ENCODE measurements around the gene NANOS2.

The NANOS2 gene

GRCh38 chr19:45881909-45882528, 32.6 kb downstream of the NANOS2 start:
- Histone ChIP-seq H3K4me1 (ENCODE audit: control insufficient read depth, insufficient read depth, low read length) (peaks cover 17% of the 10 kb centered on the region), H3K9ac (ENCODE audit: low read depth, low read length) (peak overlapping the region; percentile 35; the same call in 1 of the 2 replicates), H3K27me3 (ENCODE audit: control insufficient read depth, insufficient read depth, low read length) (no peaks in the 10 kb centered on the region), H3K9me3 (ENCODE audit: control insufficient read depth, insufficient read depth, low read length) (no peaks in the 10 kb centered on the region), H3K27ac (ENCODE audit: low read depth, low read length) (peak overlapping the region; percentile 89), H3K36me3 (ENCODE audit: control insufficient read depth, insufficient read depth, low read length) (no peaks in the 10 kb centered on the region), H3K4me3 (ENCODE audit: low read depth, low read length) (peak overlapping the region; percentile 66)

DNA sequence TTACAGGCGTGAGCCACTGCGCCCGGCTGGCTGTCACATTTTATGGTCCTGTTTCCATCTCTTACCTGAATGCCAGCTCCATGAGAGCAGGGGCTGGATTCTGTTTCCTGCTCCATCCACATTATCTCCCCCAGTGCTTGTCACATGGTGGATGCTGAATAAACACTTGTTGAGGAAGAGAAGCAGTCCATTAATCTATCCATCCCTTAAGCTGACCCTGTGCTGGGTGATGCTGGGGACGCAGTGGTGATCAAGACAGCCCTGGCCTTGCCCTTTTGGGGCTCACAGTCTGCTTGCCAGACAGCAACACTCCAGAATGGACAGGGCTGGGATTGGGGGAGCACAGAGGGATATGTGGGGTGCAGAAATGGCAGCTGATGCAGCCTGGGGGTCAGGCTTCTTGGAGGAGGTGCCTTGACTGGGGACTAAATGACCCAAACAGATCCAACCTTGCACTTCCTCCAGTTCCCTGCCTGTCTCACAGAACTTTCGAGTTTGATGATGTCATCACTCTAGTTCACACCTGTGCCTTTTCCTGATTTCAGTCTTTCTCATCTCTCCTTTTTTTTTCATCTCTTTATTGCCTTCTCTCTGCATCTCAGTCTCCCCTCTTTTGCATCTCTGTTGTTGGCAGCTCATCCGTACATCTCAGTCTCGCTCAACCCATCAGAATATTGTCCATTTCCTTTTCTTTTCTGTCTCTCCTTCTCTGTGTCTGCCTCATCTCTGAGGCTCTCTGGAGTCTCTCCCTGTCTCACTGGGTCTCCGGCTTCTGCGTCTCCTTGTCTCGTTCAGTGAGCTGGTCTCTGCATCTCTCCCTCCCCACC, 33.3 kb downstream of the NANOS2 start:
- Histone ChIP-seq H3K4me1 (ENCODE audit: control insufficient read depth, insufficient read depth, low read length) (peaks cover 19% of the 10 kb centered on the region), H3K9ac (ENCODE audit: low read depth, low read length) (no peak overlapping the region), H3K27ac (ENCODE audit: low read depth, low read length) (peak overlapping the region; percentile 34), H3K36me3 (ENCODE audit: control insufficient read depth, insufficient read depth, low read length) (no peaks in the 10 kb centered on the region), H3K4me3 (ENCODE audit: low read depth, low read length) (peak overlapping the region; percentile 66), H3K9me3 (ENCODE audit: control insufficient read depth, insufficient read depth, low read length) (no peaks in the 10 kb centered on the region), H3K27me3 (ENCODE audit: control insufficient read depth, insufficient read depth, low read length) (no peaks in the 10 kb centered on the region)

DNA sequence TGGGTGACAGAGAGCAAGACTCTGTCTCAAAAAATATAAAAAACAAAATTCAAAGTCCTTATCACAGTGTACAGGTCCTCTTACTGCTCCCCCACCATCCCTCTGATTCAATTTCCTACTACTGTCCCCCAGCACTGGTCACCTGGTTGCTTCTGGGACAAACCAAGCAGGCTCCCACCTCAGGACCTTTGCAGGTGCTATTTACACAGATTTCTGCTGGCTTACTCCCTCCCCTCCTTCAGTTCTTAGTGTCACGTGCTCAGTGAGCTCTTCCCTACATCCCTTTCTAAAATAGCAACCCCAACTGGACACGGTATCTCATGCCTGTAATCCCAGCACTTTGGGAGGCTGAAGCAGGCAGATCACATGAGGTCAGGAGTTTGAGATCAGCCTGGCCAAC, 34.6 kb downstream of the NANOS2 start:
- no peaks in the 10 kb centered on the region for H3K27me3 ChIP-seq (ENCODE audit: control insufficient read depth, insufficient read depth, low read length)
- no peak overlapping the region for H3K27ac ChIP-seq (ENCODE audit: low read depth, low read length)
- no peaks in the 10 kb centered on the region for H3K36me3 ChIP-seq (ENCODE audit: control insufficient read depth, insufficient read depth, low read length)
- no peaks in the 10 kb centered on the region for H3K9me3 ChIP-seq (ENCODE audit: control insufficient read depth, insufficient read depth, low read length)
- peaks cover 22% of the 10 kb centered on the region for H3K4me1 ChIP-seq (ENCODE audit: control insufficient read depth, insufficient read depth, low read length)
- no peak overlapping the region for H3K9ac ChIP-seq (ENCODE audit: low read depth, low read length)
- no peak overlapping the region for H3K4me3 ChIP-seq (ENCODE audit: low read depth, low read length)

DNA sequence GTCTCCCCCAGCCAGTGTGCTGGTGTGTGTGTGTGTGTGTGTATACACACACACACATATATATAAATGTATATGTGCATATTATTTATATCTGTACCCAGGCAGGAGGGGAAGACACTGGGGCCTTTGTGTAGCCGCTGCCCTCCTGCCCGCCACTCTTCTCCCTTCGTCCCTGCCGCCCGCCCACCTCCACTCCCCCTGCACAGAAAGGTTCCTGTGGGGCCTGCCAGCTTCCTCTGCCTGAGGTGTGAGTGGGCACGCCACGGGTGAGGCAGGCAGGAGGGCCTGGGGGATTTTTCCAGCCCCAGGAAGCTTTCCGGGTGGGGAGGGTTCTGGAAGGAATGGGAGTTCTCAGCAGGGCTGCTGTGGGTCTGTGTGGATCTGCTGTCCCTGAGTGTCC, 35.5 kb downstream of the NANOS2 start:
- peaks cover 22% of the 10 kb centered on the region for H3K4me1 ChIP-seq (ENCODE audit: control insufficient read depth, insufficient read depth, low read length)
- H3K36me3 ChIP-seq (ENCODE audit: control insufficient read depth, insufficient read depth, low read length), result no peaks in the 10 kb centered on the region
- H3K9me3 ChIP-seq (ENCODE audit: control insufficient read depth, insufficient read depth, low read length), result no peaks in the 10 kb centered on the region
- H3K4me3 ChIP-seq (ENCODE audit: low read depth, low read length), result no peak overlapping the region
- H3K27me3 ChIP-seq (ENCODE audit: control insufficient read depth, insufficient read depth, low read length), result no peaks in the 10 kb centered on the region
- no peak overlapping the region for H3K9ac ChIP-seq (ENCODE audit: low read depth, low read length)
- H3K27ac ChIP-seq (ENCODE audit: low read depth, low read length), result no peak overlapping the region

GRCh38 chr19:45878043-45878794, 36.4 kb downstream of the NANOS2 start:
- Histone ChIP-seq H3K27me3 (ENCODE audit: control insufficient read depth, insufficient read depth, low read length) (no peaks in the 10 kb centered on the region), H3K4me1 (ENCODE audit: control insufficient read depth, insufficient read depth, low read length) (peaks cover 22% of the 10 kb centered on the region), H3K9me3 (ENCODE audit: control insufficient read depth, insufficient read depth, low read length) (no peaks in the 10 kb centered on the region), H3K27ac (ENCODE audit: low read depth, low read length) (no peak overlapping the region), H3K36me3 (ENCODE audit: control insufficient read depth, insufficient read depth, low read length) (peaks cover 3% of the 10 kb centered on the region), H3K4me3 (ENCODE audit: low read depth, low read length) (no peak overlapping the region), H3K9ac (ENCODE audit: low read depth, low read length) (no peak overlapping the region)

DNA sequence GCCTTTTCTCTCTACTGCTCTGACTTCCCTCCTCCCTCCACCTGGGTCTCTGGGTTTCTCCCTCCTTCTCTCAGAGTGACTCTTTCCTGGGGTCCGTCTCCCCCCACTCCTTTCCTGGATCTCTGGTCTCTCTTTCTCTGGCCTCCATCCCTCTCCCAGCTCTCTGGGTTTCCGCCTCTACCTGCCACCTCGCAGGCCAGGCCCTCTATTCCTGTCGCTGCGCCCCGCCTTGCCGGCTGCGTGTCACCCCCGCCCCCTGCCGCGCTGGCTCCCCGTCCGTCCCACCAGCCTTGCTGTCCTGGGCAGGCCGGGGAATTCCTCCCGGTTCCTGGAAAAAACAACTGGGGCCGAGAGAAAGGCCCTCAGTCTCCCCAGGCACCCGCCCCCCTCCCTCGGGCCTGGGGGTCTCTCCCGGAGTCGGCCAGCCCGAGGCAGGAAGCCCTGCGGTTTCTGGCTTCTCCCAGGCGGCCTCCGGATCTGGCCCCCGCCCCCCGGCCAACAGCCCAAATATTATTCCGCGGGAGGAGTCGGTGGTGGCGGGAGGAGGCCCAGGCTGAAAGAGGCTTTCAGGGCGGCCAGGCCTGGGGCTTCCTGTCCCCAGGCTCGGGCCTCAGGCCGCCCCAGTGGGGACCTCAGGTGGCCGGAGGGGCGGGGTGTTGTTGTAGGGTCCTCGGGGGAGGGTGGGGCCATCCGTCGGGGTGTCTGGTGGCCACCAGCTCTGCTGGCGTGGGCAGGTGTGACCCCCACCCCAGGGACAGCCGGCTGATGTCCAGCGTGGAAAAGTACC, 38.0 kb downstream of the NANOS2 start:
- H3K4me1 ChIP-seq (ENCODE audit: control insufficient read depth, insufficient read depth, low read length), result peaks cover 13% of the 10 kb centered on the region
- no peaks in the 10 kb centered on the region for H3K9me3 ChIP-seq (ENCODE audit: control insufficient read depth, insufficient read depth, low read length)
- H3K27me3 ChIP-seq (ENCODE audit: control insufficient read depth, insufficient read depth, low read length), result no peaks in the 10 kb centered on the region
- H3K27ac ChIP-seq (ENCODE audit: low read depth, low read length), result peak overlapping the region; percentile 67
- H3K9ac ChIP-seq (ENCODE audit: low read depth, low read length), result peak overlapping the region; percentile 6; the same call in 1 of the 2 replicates
- H3K4me3 ChIP-seq (ENCODE audit: low read depth, low read length), result peak overlapping the region; percentile 52
- H3K36me3 ChIP-seq (ENCODE audit: control insufficient read depth, insufficient read depth, low read length), result peaks cover 18% of the 10 kb centered on the region

- H3K4me1 ChIP-seq (ENCODE audit: control insufficient read depth, insufficient read depth, low read length), result peaks cover 7% of the 10 kb centered on the region
- H3K27ac ChIP-seq (ENCODE audit: low read depth, low read length), result no peak overlapping the region
- peak overlapping the region; percentile 6; the same call in 1 of the 2 replicates for H3K9ac ChIP-seq (ENCODE audit: low read depth, low read length)
- H3K36me3 ChIP-seq (ENCODE audit: control insufficient read depth, insufficient read depth, low read length), result peaks cover 19% of the 10 kb centered on the region
- H3K27me3 ChIP-seq (ENCODE audit: control insufficient read depth, insufficient read depth, low read length), result no peaks in the 10 kb centered on the region
- peak overlapping the region; percentile 52; the same call in 1 of the 2 replicates for H3K4me3 ChIP-seq (ENCODE audit: low read depth, low read length)
- H3K9me3 ChIP-seq (ENCODE audit: control insufficient read depth, insufficient read depth, low read length), result no peaks in the 10 kb centered on the region
Observed at GRCh38 chr19:45876161-45876410, 38.5 kb downstream of the NANOS2 start.

GRCh38 chr19:45874620-45874966, 40.0 kb downstream of the NANOS2 start:
- H3K9me3 ChIP-seq (ENCODE audit: control insufficient read depth, insufficient read depth, low read length), result no peaks in the 10 kb centered on the region
- no peak overlapping the region for H3K9ac ChIP-seq (ENCODE audit: low read depth, low read length)
- H3K4me3 ChIP-seq (ENCODE audit: low read depth, low read length), result no peak overlapping the region
- H3K27ac ChIP-seq (ENCODE audit: low read depth, low read length), result no peak overlapping the region
- H3K36me3 ChIP-seq (ENCODE audit: control insufficient read depth, insufficient read depth, low read length), result peaks cover 19% of the 10 kb centered on the region
- H3K4me1 ChIP-seq (ENCODE audit: control insufficient read depth, insufficient read depth, low read length), result peaks cover 5% of the 10 kb centered on the region; the same call in 1 of the 2 replicates
- H3K27me3 ChIP-seq (ENCODE audit: control insufficient read depth, insufficient read depth, low read length), result no peaks in the 10 kb centered on the region

DNA sequence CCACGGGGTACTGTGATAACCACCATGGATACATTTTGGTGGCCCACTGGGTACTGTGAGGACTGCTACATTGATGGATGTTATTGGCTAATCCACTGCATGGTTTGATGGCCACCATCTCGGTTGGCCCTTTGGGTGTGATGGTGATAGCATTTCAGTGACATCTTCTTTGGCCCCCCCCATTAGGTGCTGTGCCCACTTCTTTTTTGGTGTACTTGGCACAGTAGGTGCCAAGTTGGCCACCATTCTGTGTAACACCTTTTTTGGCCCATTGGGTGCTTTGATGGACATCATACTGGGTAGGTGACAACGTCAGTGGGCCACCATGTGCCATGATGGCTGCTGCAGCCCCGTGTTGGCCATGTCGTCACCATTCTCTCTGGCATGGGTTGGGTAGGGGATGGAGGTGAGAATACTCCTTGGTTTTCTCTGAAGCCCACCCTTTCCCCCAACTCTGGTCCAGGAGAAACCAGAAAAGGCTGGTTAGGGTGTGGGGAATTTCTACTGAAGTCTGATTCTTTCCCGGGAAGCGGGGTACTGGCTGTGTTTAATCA, 41.3 kb downstream of the NANOS2 start:
- Histone ChIP-seq H3K9ac (ENCODE audit: low read depth, low read length) (no peak overlapping the region), H3K4me3 (ENCODE audit: low read depth, low read length) (no peak overlapping the region), H3K9me3 (ENCODE audit: control insufficient read depth, insufficient read depth, low read length) (no peaks in the 10 kb centered on the region), H3K27ac (ENCODE audit: low read depth, low read length) (peak overlapping the region; percentile 2), H3K27me3 (ENCODE audit: control insufficient read depth, insufficient read depth, low read length) (no peaks in the 10 kb centered on the region), H3K36me3 (ENCODE audit: control insufficient read depth, insufficient read depth, low read length) (peaks cover 19% of the 10 kb centered on the region), H3K4me1 (ENCODE audit: control insufficient read depth, insufficient read depth, low read length) (peaks cover 5% of the 10 kb centered on the region; the same call in 1 of the 2 replicates)

GRCh38 chr19:45872095-45872919, 42.3 kb downstream of the NANOS2 start:
- Histone ChIP-seq H3K9me3 (ENCODE audit: control insufficient read depth, insufficient read depth, low read length) (no peaks in the 10 kb centered on the region), H3K27ac (ENCODE audit: low read depth, low read length) (no peak overlapping the region), H3K36me3 (ENCODE audit: control insufficient read depth, insufficient read depth, low read length) (peaks cover 22% of the 10 kb centered on the region), H3K4me1 (ENCODE audit: control insufficient read depth, insufficient read depth, low read length) (peaks cover 5% of the 10 kb centered on the region; the same call in 1 of the 2 replicates), H3K4me3 (ENCODE audit: low read depth, low read length) (no peak overlapping the region), H3K27me3 (ENCODE audit: control insufficient read depth, insufficient read depth, low read length) (no peaks in the 10 kb centered on the region), H3K9ac (ENCODE audit: low read depth, low read length) (no peak overlapping the region)

Measured in HUES48 (cell line).